ENCODE data around the gene DSG2. TPM values are rescaled to one million over a fixed set of nuclear protein-coding genes. Genes with fewer than 3 reads are reported as not detected.
"Not testable (repeated sequence)": the region's sequence is repeated elsewhere in the genome, so short reads cannot be mapped to it uniquely, and the experiment has no call there.

The DSG2 gene
- total RNA-seq, 2 donors from 2014 or later = 112 to 144 TPM

GRCh38 chr18:31492671-31493070 is 5.3 kb upstream of the DSG2 start:
- peaks cover 5% of the 10 kb centered on the region for H3K27me3 ChIP-seq (ENCODE audit: control insufficient read depth, insufficient read depth, low read length, poor library complexity, severe bottlenecking)
- DNase-seq = no peak
- Mint-ChIP-seq H3K27ac (no peak overlapping the region), H3K4me1 (peaks cover 4% of the 10 kb centered on the region), H3K9me3 (no peaks in the 10 kb centered on the region), H3K27me3 (ENCODE audit: insufficient read depth) (peaks cover 7% of the 10 kb centered on the region), H3K36me3 (ENCODE audit: low read depth) (no peaks in the 10 kb centered on the region), H3K4me3 (no peak overlapping the region)
- 93 to 98% methylated on average over 4 to 9 of the region's 9 CpGs for WGBS, 2 experiments (ENCODE audit: insufficient coverage in 1 of 2, insufficient read length in 1 of 2)
- no peak for TF ChIP-seq CTCF (conservative IDR thresholded peaks at IDR 0.05)
- no peaks in the 10 kb centered on the region for H3K4me1 ChIP-seq (ENCODE audit: control insufficient read depth, insufficient read depth, low read length)
- no peaks in the 10 kb centered on the region for H3K36me3 ChIP-seq (ENCODE audit: control insufficient read depth, insufficient read depth, low read length)
- H3K4me3 ChIP-seq (ENCODE audit: low read length) = no peak overlapping the region
- no peak overlapping the region for H3K27ac ChIP-seq (ENCODE audit: low read depth, low read length)
- no peaks in the 10 kb centered on the region for H3K9me3 ChIP-seq (ENCODE audit: control insufficient read depth, low read length)
- no peak overlapping the region for H3K9ac ChIP-seq (ENCODE audit: extremely low read depth, low read length, poor library complexity, severe bottlenecking)

GRCh38 chr18:31493171-31493570 is 4.8 kb upstream of the DSG2 start:
- no peaks in the 10 kb centered on the region for H3K9me3 Mint-ChIP-seq
- H3K36me3 ChIP-seq (ENCODE audit: control insufficient read depth, insufficient read depth, low read length) = no peaks in the 10 kb centered on the region
- no peak for TF ChIP-seq CTCF (conservative IDR thresholded peaks at IDR 0.05)
- H3K4me3 ChIP-seq (ENCODE audit: low read length) = no peak overlapping the region
- no peak for DNase-seq
- peaks cover 5% of the 10 kb centered on the region for H3K27me3 ChIP-seq (ENCODE audit: control insufficient read depth, insufficient read depth, low read length, poor library complexity, severe bottlenecking)
- 95% methylated on average over 5 to 7 of the region's 7 CpGs for WGBS, 2 experiments (ENCODE audit: insufficient coverage in 1 of 2, insufficient read length in 1 of 2)
- peaks cover 4% of the 10 kb centered on the region for H3K4me1 Mint-ChIP-seq
- H3K27me3 Mint-ChIP-seq (ENCODE audit: insufficient read depth) = peaks cover 7% of the 10 kb centered on the region
- H3K27ac Mint-ChIP-seq = no peak overlapping the region
- no peak overlapping the region for H3K27ac ChIP-seq (ENCODE audit: low read depth, low read length)
- H3K9ac ChIP-seq (ENCODE audit: extremely low read depth, low read length, poor library complexity, severe bottlenecking) = no peak overlapping the region
- H3K4me3 Mint-ChIP-seq = no peak overlapping the region
- H3K4me1 ChIP-seq (ENCODE audit: control insufficient read depth, insufficient read depth, low read length) = no peaks in the 10 kb centered on the region
- H3K36me3 Mint-ChIP-seq (ENCODE audit: low read depth) = no peaks in the 10 kb centered on the region
- no peaks in the 10 kb centered on the region for H3K9me3 ChIP-seq (ENCODE audit: control insufficient read depth, low read length)

- DNase-seq = no peak
- Histone ChIP-seq H3K4me1 (ENCODE audit: control insufficient read depth, insufficient read depth, low read length) (no peaks in the 10 kb centered on the region), H3K36me3 (ENCODE audit: control insufficient read depth, insufficient read depth, low read length) (no peaks in the 10 kb centered on the region), H3K9ac (ENCODE audit: extremely low read depth, low read length, poor library complexity, severe bottlenecking) (no peak overlapping the region), H3K27ac (ENCODE audit: low read depth, low read length) (no peak overlapping the region), H3K27me3 (ENCODE audit: control insufficient read depth, insufficient read depth, low read length, poor library complexity, severe bottlenecking) (peaks cover 5% of the 10 kb centered on the region), H3K9me3 (ENCODE audit: control insufficient read depth, low read length) (no peaks in the 10 kb centered on the region), H3K4me3 (ENCODE audit: low read length) (no peak overlapping the region)
- H3K27me3 Mint-ChIP-seq (ENCODE audit: insufficient read depth) = peaks cover 7% of the 10 kb centered on the region
- no peaks in the 10 kb centered on the region for H3K9me3 Mint-ChIP-seq
- no peak overlapping the region for H3K27ac Mint-ChIP-seq
- TF ChIP-seq CTCF (conservative IDR thresholded peaks at IDR 0.05) = no peak
- no peak overlapping the region for H3K4me3 Mint-ChIP-seq
- no peaks in the 10 kb centered on the region for H3K36me3 Mint-ChIP-seq (ENCODE audit: low read depth)
- peaks cover 5% of the 10 kb centered on the region for H3K4me1 Mint-ChIP-seq
These were observed 4.0 kb upstream of the DSG2 start for GRCh38 chr18:31493941-31494340.

- H3K9ac ChIP-seq (ENCODE audit: extremely low read depth, low read length, poor library complexity, severe bottlenecking); H3K27ac Mint-ChIP-seq; H3K27ac ChIP-seq (ENCODE audit: low read depth, low read length); H3K36me3 Mint-ChIP-seq (ENCODE audit: low read depth); DNase-seq; H3K27me3 ChIP-seq (ENCODE audit: control insufficient read depth, insufficient read depth, low read length, poor library complexity, severe bottlenecking); H3K9me3 ChIP-seq (ENCODE audit: control insufficient read depth, low read length); H3K9me3 Mint-ChIP-seq; H3K36me3 ChIP-seq (ENCODE audit: control insufficient read depth, insufficient read depth, low read length); H3K4me1 ChIP-seq (ENCODE audit: control insufficient read depth, insufficient read depth, low read length); H3K4me3 Mint-ChIP-seq; H3K27me3 Mint-ChIP-seq (ENCODE audit: insufficient read depth); H3K4me3 ChIP-seq (ENCODE audit: low read length): not testable (repeated sequence)
- H3K4me1 Mint-ChIP-seq = peaks cover 10% of the 10 kb centered on the region
- WGBS, 2 experiments (ENCODE audit: insufficient coverage in 1 of 2, insufficient read length in 1 of 2) = 60 to 100% methylated on average over 1 of the region's 2 CpGs
These were observed 3.2 kb upstream of the DSG2 start for GRCh38 chr18:31494705-31495244.

All from endodermal cell (in vitro differentiated cells).